Myocyte (in vitro differentiated cells): Measurements from ENCODE around the gene B4GALNT1. TPM values are rescaled to one million over a fixed set of nuclear protein-coding genes. Genes with fewer than 3 reads are reported as not detected.
"Not testable (repeated sequence)": the region's sequence is repeated elsewhere in the genome, so short reads cannot be mapped to it uniquely, and the experiment has no call there.

Experiments
- DNase-seq: peaks from one replicate; pipeline ENCODE4 v3.0.0-alpha.2; 2012; ENCODE audit warnings: low read depth
- total RNA-seq: library from RNA; depleted of rRNA; stranded (reverse); fragments of >200 nt; gene quantifications from 2 replicates; pipeline ENCODE4 v1.2.3, GENCODE V29; 2014

Gene B4GALNT1
- total RNA-seq, 1 donor from 2014 or later = 2.5 TPM

DNA sequence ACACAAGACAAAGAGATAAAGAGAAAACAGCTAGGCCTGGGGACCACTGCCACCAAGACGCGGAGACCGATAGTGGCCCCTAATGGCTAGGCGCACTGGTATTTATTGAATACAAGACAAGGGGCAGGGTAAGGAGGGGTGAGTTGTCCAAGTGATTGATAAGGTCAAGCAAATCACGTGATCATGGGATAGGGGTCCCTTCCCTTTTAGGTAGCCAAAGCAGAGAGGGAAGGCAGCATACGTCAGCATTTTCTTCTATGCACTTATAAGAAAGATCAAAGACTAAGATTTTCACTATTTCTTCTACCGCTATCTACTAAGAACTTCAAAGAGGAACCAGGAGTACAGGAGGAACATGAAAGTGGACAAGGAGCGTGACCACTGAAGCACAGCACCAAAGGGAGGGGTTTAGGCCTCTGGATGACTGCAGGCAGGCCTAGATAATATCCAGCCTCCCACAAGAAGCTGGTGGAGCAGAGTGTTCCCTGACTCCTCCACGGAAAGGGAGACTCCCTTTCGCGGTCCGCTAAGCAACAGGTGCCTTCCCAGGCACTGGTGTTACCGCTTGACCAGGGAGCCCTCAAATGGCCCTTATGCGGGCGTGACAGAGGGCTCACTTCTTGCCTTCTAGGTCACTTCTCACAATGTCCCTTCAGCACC lies 43.9 kb downstream of the B4GALNT1 start:
- not testable (repeated sequence) for DNase-seq

DNA sequence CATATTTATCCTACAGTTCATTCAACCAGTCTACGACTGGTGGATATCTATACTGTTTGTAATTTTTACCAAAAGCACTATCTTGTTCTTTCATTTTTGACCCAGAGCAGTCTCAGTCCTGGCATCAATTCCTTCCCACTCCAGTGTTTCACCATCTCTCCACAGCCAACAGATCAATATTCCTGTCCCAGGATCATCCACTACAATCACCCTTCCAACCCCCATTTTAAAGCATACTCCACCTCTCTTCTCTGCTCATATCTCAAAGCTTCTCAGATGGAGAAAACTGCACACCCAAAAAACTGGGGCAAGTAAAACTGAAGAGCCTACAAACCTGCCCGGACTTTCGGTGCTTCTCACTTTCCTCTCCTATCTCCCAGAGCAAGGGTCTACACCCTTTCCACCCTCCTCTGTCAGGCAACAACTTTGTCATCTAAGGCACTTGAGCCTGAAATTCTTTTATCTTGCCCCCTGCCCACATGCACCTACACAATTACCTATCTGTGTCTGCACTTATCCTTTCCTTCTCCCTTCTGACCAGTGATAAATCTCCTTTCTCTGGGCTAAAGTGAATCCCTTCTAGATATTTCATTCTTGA lies 46.1 kb downstream of the B4GALNT1 start:
- DNase-seq = no peak

GRCh38 chr12:57586128-57586527 lies 46.9 kb downstream of the B4GALNT1 start:
- no peak for DNase-seq

DNA sequence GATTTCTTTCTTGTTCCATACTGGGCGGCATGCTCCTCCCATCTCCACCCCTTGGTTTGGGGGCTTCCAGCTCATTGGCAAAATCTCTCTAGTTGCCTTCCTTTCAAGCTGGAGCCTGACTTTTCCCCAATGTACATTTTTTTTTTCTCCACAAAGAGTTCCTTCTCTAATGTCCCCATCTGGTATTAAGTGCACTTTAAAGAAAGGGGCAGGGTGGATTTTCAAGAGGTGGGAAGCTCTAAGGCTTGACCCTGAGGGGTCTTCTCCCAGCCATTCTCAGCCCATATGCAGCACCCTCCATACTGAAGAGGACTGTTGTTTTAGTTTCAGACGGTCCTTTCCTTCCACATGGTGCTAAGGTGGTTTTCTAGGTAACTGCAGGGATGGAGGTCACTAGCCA lies 47.8 kb downstream of the B4GALNT1 start:
- DNase-seq = no peak

- DNase-seq = no peak
These were observed 48.3 kb downstream of the B4GALNT1 start for GRCh38 chr12:57584690-57585089.

DNA sequence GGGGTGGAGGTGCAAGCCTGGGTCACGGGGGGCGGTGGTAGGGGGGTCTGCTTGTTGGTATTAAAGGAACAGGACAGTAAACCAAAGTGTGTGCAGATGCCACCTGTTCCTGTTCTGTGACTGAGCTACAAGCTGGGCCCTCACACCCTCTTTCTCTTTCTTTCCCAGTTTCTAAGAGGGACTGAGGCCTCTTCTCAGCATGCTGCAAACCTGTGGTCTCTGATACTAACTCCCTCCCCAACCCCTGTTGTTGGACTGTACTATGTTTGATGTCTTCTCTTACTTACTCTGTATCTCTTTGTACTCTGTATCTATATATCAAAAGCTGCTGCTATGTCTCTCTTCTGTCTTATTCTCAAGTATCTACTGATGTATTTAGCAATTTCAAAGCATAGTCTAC lies 49.0 kb downstream of the B4GALNT1 start:
- DNase-seq = no peak

DNA sequence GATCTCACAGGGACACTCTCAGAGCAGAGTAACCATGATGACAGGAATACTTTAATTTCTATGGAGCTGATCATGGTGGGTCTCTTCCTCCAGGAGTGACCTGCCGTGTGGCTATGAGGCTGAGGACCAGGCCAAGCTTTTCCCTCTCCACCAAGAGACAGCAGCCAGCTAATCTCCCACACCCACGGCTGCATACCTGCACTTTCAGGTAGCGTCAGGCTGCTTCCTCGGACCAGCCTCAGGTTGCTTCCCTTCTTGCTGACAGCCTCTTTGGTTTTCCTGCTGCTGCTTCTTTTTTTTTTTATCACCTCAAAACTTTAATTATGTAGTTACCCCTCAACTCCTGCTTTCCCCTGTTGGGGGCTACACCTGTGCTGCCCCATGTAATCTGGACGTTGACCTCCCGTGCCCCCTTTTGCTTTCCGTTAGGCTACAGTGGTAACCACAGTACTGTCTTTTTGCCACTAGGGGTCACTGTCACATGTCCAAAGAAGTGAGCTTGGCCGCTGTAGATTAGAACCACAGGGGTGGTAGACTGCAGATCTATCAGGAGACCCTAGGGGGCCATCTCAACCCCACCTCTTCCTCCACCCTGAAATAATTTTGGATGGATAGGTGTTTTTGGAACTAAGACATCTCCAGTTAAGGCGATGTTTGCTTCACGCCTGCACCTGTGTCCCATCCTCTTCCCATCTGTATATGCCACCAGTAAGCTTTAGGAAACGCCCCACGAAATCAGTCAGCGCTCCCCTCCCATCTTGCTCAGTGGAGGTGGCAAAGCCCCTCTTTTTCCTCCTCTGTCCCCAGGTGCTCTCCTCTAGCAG lies 49.8 kb downstream of the B4GALNT1 start:
- DNase-seq = peak; percentile 84

DNA sequence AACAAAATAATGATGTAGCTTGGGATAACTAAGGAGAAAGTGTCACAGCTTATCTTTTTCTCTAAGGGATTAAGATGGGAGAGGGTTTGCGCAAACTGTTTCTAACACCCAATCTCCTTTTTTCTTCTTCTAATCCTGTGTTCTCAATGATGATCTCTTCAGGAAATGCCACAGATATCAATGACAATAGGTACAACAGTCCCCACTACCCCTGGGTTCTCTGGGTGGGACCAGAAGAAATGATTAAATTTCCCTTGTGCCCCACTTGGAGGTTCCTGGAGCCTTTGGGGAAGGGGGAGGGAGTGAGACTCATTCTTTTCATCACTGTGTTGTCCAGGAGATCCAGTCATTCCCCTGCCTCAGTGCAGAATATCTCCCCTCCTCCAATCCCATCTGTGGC lies 50.6 kb downstream of the B4GALNT1 start:
- no peak for DNase-seq

- no peak for DNase-seq
These were observed 51.2 kb downstream of the B4GALNT1 start for GRCh38 chr12:57581802-57582201.

DNA sequence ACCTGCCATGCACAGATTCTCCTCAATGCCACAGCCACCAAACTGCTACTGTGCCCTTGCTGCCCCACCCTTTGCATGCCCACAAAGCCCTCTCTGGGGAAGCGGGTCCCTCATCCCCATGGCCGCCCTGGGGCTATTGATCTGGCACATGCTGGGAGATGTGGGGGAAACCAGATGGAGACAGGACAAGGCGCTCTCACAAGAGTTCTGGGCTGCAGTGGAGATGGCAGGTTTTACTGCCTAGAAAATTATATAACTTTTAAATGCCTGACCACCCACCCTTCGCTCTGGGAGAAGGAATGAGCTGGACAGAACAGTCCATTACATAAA lies 52.6 kb downstream of the B4GALNT1 start:
- no peak for DNase-seq

DNA sequence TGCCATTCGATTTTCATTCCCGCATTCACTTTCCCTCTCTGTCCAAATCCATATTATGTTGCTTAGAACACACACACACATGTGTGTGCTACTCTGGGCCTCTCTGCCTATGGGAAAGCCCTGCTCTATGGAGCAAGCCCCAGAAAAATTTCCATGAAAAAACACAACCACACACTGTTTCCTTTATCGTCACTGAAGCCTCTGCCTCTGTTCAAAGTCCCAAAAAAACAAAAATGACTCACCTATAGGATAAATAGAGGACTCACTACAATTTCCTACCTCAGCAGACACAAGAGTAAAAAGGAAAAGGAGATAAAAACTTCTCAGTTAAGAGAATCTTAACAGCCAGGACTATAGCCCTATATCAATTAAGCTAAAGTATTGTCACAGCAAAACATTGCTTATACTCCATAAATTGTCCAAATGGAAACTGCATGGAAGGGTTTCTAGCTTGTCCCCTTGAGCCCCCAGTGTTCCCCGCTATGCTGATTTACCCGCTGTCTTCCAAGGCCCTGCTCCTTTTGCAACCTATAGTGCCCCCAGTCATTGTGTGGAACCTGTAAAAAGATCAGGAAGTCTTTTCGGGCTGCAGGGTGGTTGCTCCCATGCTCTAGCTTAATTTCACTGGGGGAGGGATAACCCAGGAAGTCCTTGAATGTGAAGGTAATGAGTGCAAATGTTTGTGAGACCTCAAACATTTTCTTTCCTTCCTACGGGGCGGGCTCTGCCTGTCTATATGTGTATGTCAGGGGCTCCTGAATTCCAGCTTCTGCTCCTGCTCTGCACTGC lies 53.1 kb downstream of the B4GALNT1 start:
- DNase-seq = no peak

GRCh38 chr12:57579011-57579410 lies 54.0 kb downstream of the B4GALNT1 start:
- DNase-seq = no peak

DNA sequence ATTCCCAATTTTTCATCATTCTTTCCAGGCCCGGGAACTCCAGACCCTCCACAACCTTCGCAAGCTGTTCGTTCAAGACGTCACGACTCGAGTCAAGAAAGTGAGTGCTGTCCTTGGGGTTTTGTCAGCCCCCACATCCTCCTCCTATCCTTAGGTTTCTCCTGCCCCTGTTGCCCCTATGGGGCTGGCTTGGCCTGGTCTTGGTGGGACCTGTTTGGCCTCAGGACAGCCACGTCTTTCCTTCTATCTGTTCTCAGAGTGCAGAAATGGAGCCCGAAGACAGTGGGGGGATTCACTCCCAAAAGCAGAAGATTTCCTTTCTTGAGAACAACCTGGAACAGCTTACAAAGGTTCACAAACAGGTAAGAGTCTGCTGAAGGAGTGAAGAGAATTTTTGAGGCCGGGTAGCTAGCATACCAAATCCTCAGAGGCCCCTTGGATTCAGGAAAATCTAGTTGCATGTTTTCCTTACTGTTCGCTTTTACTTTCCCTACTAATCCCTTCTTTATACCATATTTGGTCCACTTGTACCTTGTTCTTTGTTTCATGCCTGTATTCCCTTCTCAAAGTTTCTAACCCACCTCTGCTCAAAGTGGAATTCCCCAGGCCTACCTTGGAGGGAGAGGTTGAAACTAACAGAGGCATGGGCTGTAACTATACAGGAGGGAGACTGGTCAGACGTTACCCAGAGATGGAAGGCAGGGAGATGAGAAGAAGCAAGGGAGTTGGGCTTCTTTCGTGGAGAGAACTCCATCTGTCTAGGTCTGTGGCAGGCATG lies 54.8 kb downstream of the B4GALNT1 start:
- no peak for DNase-seq

DNA sequence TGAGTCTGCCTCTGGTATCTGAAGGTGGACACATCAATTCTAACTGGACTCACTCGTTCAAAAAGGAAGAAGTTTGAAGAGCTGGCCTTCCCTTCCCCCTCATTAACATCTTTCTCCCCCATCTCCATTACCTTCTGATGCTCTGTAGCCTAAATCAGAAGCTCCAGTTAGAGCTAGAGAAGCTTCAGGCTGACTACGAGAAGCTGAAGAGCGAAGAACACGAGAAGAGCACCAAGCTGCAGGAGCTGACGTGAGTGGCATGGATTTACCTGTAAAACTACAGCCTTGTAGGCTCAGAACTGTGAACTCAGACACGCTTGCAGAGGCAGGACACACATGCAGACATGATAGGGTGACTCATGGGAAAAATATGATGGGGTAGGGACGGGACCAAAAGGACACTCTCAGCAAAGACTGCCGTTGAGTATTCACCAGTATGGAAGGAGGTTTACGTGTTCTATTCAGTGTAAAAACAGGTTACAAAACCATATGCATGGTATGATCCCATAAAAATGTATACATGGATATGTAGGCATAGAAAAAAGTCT lies 56.3 kb downstream of the B4GALNT1 start:
- no peak for DNase-seq

Other genes starting within 250 kb of the B4GALNT1 start
- gene R3HDM2, start 202.2 kb downstream of the B4GALNT1 start, total RNA-seq = 20.3 and 24.6 TPM in 2 replicates
- gene INHBC, start 198.4 kb downstream of the B4GALNT1 start, total RNA-seq = not detected in 2 replicates
- gene INHBE, start 177.9 kb downstream of the B4GALNT1 start, total RNA-seq = 12.2 and 15.7 TPM in 2 replicates
- 0.56 and 0.78 TPM in 2 replicates for gene GLI1, start 173.4 kb downstream of the B4GALNT1 start, total RNA-seq
- 9.8 and 14.7 TPM in 2 replicates for gene ARHGAP9, start 153.3 kb downstream of the B4GALNT1 start, total RNA-seq
- gene MARS1, start 145.1 kb downstream of the B4GALNT1 start, total RNA-seq = 131 and 146 TPM in 2 replicates
- gene DDIT3, start 112.7 kb downstream of the B4GALNT1 start, total RNA-seq = 30.0 and 37.1 TPM in 2 replicates
- 6.3 and 8.2 TPM in 2 replicates for gene MBD6, start 110.4 kb downstream of the B4GALNT1 start, total RNA-seq
- gene DCTN2, start 86.0 kb downstream of the B4GALNT1 start, total RNA-seq = 170 and 179 TPM in 2 replicates
- not detected in 2 replicates for gene KIF5A, start 83.2 kb downstream of the B4GALNT1 start, total RNA-seq
- gene PIP4K2C, start 42.0 kb downstream of the B4GALNT1 start, total RNA-seq = 15.4 and 20.2 TPM in 2 replicates
- gene DTX3, start 28.4 kb downstream of the B4GALNT1 start, total RNA-seq = 22.1 and 22.5 TPM in 2 replicates
- 8.6 and 12.4 TPM in 2 replicates for gene ARHGEF25, start 21.8 kb downstream of the B4GALNT1 start, total RNA-seq
- gene OS9, start 60.9 kb upstream of the B4GALNT1 start, total RNA-seq = 288 and 306 TPM in 2 replicates
- gene AGAP2, start 105.5 kb upstream of the B4GALNT1 start, total RNA-seq = 9.8 and 30.2 TPM in 2 replicates
- gene TSPAN31, start 111.8 kb upstream of the B4GALNT1 start, total RNA-seq = 50.7 and 141 TPM in 2 replicates
- gene CDK4, start 119.1 kb upstream of the B4GALNT1 start, total RNA-seq = 175 and 180 TPM in 2 replicates
- 8.7 and 9.1 TPM in 2 replicates for gene MARCHF9, start 121.9 kb upstream of the B4GALNT1 start, total RNA-seq
- gene CYP27B1, start 133.9 kb upstream of the B4GALNT1 start, total RNA-seq = 1.2 TPM in 1 of 2 replicates, not detected in the other
- gene METTL1, start 138.9 kb upstream of the B4GALNT1 start, total RNA-seq = 9.9 and 13.6 TPM in 2 replicates
- 2.7 and 3.1 TPM in 2 replicates for gene EEF1AKMT3, start 139.4 kb upstream of the B4GALNT1 start, total RNA-seq
- gene TSFM, start 149.6 kb upstream of the B4GALNT1 start, total RNA-seq = 50.0 and 51.9 TPM in 2 replicates
- 0.48 TPM in 1 of 2 replicates, not detected in the other for gene AVIL, start 185.5 kb upstream of the B4GALNT1 start, total RNA-seq
- gene CTDSP2, start 213.5 kb upstream of the B4GALNT1 start, total RNA-seq = 37.9 and 43.4 TPM in 2 replicates